K562 (cell line): Measurements from ENCODE around the gene ZNF597. TPM values are rescaled to one million over a fixed set of nuclear protein-coding genes. Genes with fewer than 3 reads are reported as not detected.

Experiments
- BCOR ChIP-seq: fragments of 450-650 bp; IDR thresholded peaks from 2 replicates; pipeline ENCODE4 v1.6.1; 2016
- CHCHD3 ChIP-seq: fragments of 250-450 bp; sonication (Bioruptor Pico); IDR thresholded peaks from 2 replicates; pipeline ENCODE4 v2.1.2; 2022; ENCODE audit warnings: mild to moderate bottlenecking
- CLOCK ChIP-seq: fragments of 250-450 bp; sonication (Bioruptor Pico); IDR thresholded peaks from 2 replicates; pipeline ENCODE4 v1.4.0; 2020; ENCODE audit warnings: mild to moderate bottlenecking, moderate library complexity, borderline replicate concordance
- CREB1 ChIP-seq, 2 experiments: sonication (generic) in 1 of 2; formaldehyde crosslinking in 1 of 2; IDR thresholded peaks; 2 replicates each; pipeline versions ENCODE4 v1.6.1 to v1.8.0; 2012 to 2022; ENCODE audit warnings: inconsistent platforms in 1 of 2, mild to moderate bottlenecking in 1 of 2, missing genetic modification reagents in 1 of 2, moderate library complexity in 1 of 2
- MYNN ChIP-seq, 2 experiments: sonication (generic); formaldehyde crosslinking in 1 of 2; IDR thresholded peaks; 2 replicates each; pipeline versions ENCODE4 v1.5.0 to v1.6.1; 2016 to 2020; ENCODE audit warnings: antibody characterized with exemption in 1 of 2, missing genetic modification reagents in 1 of 2
- NUFIP1 ChIP-seq: fragments of 450-650 bp; IDR thresholded peaks from 2 replicates; pipeline ENCODE4 v1.6.1; 2018; ENCODE audit not compliant: partially characterized antibody
- SLC30A9 ChIP-seq: fragments of 250-450 bp; sonication (Bioruptor Pico); IDR thresholded peaks from 2 replicates; pipeline ENCODE4 v1.8.0; 2022; ENCODE audit warnings: mild to moderate bottlenecking, moderate library complexity
- TEAD2 ChIP-seq: fragments of 450-650 bp; IDR thresholded peaks from 2 replicates; pipeline ENCODE4 v1.6.1; 2016; ENCODE audit warnings: missing genetic modification characterization, control low read depth, missing compliant biosample characterization
- TFAM ChIP-seq: fragments of 250-450 bp; sonication (Bioruptor Pico); conservative IDR thresholded peaks from 2 replicates; pipeline ENCODE4 v1.5.0; 2021; ENCODE audit warnings: mild to moderate bottlenecking, moderate library complexity
- ZNF3 ChIP-seq: fragments of 250-450 bp; sonication (Bioruptor Pico); IDR thresholded peaks from 2 replicates; pipeline ENCODE4 v1.5.0; 2021; ENCODE audit warnings: mild to moderate bottlenecking, moderate library complexity
- ZNF398 ChIP-seq: fragments of 250-450 bp; sonication (Bioruptor Pico); IDR thresholded peaks from 2 replicates; pipeline ENCODE4 v1.8.0; 2021; ENCODE audit warnings: moderate library complexity, mild to moderate bottlenecking, inconsistent platforms
- ZNF655 ChIP-seq: fragments of 250-450 bp; sonication (Bioruptor Pico); IDR thresholded peaks from 2 replicates; pipeline ENCODE4 v1.5.0; 2021
- polyA plus RNA-seq, 8 experiments: library from polyadenylated mRNA; depleted of rRNA in 4 of 8; stranded (reverse) in 5 of 8; unstranded in 3 of 8; fragments of >200 nt; fragmentation: Nextera tagmentation in 2 of 8; fragmentation: Illumina TruSeq in 1 of 8; extraction: Ambion mirVana in 2 of 8; extraction: Trizol in 1 of 8; gene quantifications; 2 replicates each; pipeline versions ENCODE4 v1.2.1 to v1.2.3, GENCODE V29; 2011 to 2014; ENCODE audit warnings: inconsistent platforms in 1 of 8, missing spikeins in 1 of 8
- total RNA-seq, 7 experiments: library from RNA; depleted of rRNA in 6 of 7; stranded (reverse); fragments of >200 nt in 6 of 7; fragmentation: Illumina TruSeq in 2 of 7; extraction: Trizol in 2 of 7; gene quantifications; 2 replicates each; pipeline versions ENCODE4 v1.2.1 to v1.2.3, GENCODE V29; 2011 to 2021; ENCODE audit warnings: low replicate concordance in 1 of 7
- TF ChIP-seq, protein P1 (sequence below): fragments of 450-650 bp; formaldehyde crosslinking; IDR thresholded peaks from 2 replicates; pipeline ENCODE4 v1.4.0; 2022; ENCODE audit warnings: missing genetic modification characterization
- TF ChIP-seq, protein P2 (sequence below): fragments of 150-350 bp; conservative IDR thresholded peaks from 2 replicates; pipeline ENCODE4 v1.6.1; 2014; ENCODE audit warnings: low read length
- TF ChIP-seq, protein P3 (sequence below): sonication (generic); formaldehyde crosslinking; IDR thresholded peaks from 2 replicates; pipeline ENCODE4 v1.8.0; 2022; ENCODE audit warnings: missing genetic modification reagents, mild to moderate bottlenecking, moderate library complexity, borderline replicate concordance

The ZNF597 gene
- total and polyA plus RNA-seq, 9 of the 15 experiments (the other 6 are each of a cell fraction or from before 2014, with no cell fraction given), result 0.14 to 0.68 (median 0.42) TPM

DNA sequence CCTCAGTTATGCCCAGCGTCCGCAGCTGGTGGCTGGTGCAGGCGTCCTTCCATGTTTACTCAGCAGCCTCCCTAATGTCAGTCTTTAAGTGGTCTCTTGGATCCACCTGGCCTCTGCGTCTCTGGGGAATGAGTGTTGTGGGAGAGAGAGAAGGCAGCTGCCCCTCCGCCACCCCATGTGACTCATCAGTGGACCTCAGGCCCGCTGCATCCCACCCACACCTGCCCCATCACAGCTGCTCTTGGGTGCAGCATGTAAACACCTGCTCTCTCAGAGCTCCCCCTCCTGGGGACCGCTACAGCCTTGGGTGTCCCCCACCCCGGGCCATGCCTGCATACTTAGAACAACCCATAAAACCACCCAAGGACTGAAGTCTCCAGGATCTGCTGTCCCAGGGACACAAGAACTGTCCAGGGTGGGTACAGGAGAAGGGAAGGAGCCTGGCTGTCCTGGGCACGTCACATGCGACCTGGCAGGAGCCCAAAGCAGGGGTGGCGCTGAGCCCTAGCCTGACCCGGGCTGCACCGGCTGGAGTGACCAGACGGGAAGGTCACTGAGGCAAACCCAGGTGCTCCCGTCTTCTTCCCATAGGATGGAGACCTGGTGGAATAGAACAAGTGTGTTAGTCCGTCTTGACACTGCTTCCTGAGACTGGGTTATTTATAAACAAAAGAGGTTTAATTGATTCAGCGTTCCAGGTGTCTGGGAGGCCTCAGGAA, 47.8 kb upstream of the ZNF597 start (continued):
- TF ChIP-seq CLOCK (no peak), SLC30A9 (CRISPR knock-in tag) (no peak), NUFIP1 (no peak), BCOR (no peak), ZNF398 (no peak), ZNF3 (CRISPR knock-in tag) (no peak), MYNN (IDR thresholded peaks at IDR 0.05) (no peak), MYNN (CRISPR knock-in tag; IDR thresholded peaks at IDR 0.05) (no peak), ZNF655 (no peak), TEAD2 (tag) (no peak), CHCHD3 (no peak), CREB1 (IDR thresholded peaks at IDR 0.05) (no peak), CREB1 (CRISPR knock-in tag; IDR thresholded peaks at IDR 0.05) (no peak), TFAM (CRISPR knock-in tag) (no peak)
- TF ChIP-seq, protein P1, sequence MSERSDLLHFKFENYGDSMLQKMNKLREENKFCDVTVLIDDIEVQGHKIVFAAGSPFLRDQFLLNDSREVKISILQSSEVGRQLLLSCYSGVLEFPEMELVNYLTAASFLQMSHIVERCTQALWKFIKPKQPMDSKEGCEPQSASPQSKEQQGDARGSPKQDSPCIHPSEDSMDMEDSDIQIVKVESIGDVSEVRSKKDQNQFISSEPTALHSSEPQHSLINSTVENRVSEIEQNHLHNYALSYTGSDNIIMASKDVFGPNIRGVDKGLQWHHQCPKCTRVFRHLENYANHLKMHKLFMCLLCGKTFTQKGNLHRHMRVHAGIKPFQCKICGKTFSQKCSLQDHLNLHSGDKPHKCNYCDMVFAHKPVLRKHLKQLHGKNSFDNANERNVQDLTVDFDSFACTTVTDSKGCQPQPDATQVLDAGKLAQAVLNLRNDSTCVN (CRISPR knock-in tag), result no peak
- TF ChIP-seq, protein P2, sequence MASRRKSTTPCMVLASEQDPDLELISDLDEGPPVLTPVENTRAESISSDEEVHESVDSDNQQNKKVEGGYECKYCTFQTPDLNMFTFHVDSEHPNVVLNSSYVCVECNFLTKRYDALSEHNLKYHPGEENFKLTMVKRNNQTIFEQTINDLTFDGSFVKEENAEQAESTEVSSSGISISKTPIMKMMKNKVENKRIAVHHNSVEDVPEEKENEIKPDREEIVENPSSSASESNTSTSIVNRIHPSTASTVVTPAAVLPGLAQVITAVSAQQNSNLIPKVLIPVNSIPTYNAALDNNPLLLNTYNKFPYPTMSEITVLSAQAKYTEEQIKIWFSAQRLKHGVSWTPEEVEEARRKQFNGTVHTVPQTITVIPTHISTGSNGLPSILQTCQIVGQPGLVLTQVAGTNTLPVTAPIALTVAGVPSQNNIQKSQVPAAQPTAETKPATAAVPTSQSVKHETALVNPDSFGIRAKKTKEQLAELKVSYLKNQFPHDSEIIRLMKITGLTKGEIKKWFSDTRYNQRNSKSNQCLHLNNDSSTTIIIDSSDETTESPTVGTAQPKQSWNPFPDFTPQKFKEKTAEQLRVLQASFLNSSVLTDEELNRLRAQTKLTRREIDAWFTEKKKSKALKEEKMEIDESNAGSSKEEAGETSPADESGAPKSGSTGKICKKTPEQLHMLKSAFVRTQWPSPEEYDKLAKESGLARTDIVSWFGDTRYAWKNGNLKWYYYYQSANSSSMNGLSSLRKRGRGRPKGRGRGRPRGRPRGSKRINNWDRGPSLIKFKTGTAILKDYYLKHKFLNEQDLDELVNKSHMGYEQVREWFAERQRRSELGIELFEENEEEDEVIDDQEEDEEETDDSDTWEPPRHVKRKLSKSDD, result no peak
- TF ChIP-seq, protein P3, sequence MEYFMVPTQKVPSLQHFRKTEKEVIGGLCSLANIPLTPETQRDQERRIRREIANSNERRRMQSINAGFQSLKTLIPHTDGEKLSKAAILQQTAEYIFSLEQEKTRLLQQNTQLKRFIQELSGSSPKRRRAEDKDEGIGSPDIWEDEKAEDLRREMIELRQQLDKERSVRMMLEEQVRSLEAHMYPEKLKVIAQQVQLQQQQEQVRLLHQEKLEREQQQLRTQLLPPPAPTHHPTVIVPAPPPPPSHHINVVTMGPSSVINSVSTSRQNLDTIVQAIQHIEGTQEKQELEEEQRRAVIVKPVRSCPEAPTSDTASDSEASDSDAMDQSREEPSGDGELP, result peak; percentile 42; the same call in 1 of the 2 replicates
